Lower lobe of right lung (tissue), 2 donors: ENCODE data around the gene MICAL2. TPM values are rescaled to one million over a fixed set of nuclear protein-coding genes. Genes with fewer than 3 reads are reported as not detected.

Experiments used
- ATAC-seq, 2 donors: fragments of 200-7000 bp; cut with Tn5 transposase; one replicate each; pipeline ENCODE4 v1.9.1; 2020 to 2022; ENCODE audit warnings: mild to moderate bottlenecking in 2 of 2, moderate library complexity in 2 of 2
- DNase-seq: peaks from one replicate; pipeline ENCODE4 v3.0.0-alpha.2; 2020
- H3K27ac ChIP-seq: fragments of 200-600 bp; one replicate; pipeline ENCODE4 v1.8.0; 2022
- H3K27me3 ChIP-seq: fragments of 200-600 bp; one replicate; pipeline ENCODE4 v1.8.0; 2022; ENCODE audit warnings: low read depth
- H3K36me3 ChIP-seq: fragments of 200-600 bp; one replicate; pipeline ENCODE4 v1.8.0; 2022; ENCODE audit warnings: mild to moderate bottlenecking
- H3K4me1 ChIP-seq: fragments of 200-600 bp; one replicate; pipeline ENCODE4 v1.8.0; 2022
- H3K4me3 ChIP-seq: fragments of 200-600 bp; one replicate; pipeline ENCODE4 v1.8.0; 2022; ENCODE audit warnings: mild to moderate bottlenecking
- H3K9me3 ChIP-seq: fragments of 200-600 bp; one replicate; pipeline ENCODE4 v1.8.0; 2022
- CTCF ChIP-seq: fragments of 200-600 bp; IDR thresholded peaks from one replicate; pipeline ENCODE4 v1.8.0; 2022; ENCODE audit warnings: antibody characterized with exemption, mild to moderate bottlenecking
- intact Hi-C: fragments of 100-400 bp; cut with DNase I; formaldehyde crosslinking; loops from one replicate; pipeline ENCODE4 v1.11.0; 2022
- total RNA-seq: library from RNA; stranded (reverse); fragmentation: NEBNext Ultra II Directional; extraction: Animal tissue kit (Norgen Biotek cat#: 25700); gene quantifications from one replicate; pipeline ENCODE4 v1.2.1, GENCODE V29; 2021
- donor health status: DM: no; HTN: yes; CAD: no; lungs with severe emphysema.

The MICAL2 gene
- total RNA-seq, 1 donor from 2014 or later: 127 TPM

GRCh38 chr11:12175694-12176241 is 65.4 kb downstream of the MICAL2 start:
- Histone ChIP-seq H3K4me3 (no peak overlapping the region), H3K27me3 (no peaks in the 10 kb centered on the region), H3K36me3 (no peaks in the 10 kb centered on the region), H3K27ac (no peak overlapping the region), H3K4me1 (peaks cover 47% of the 10 kb centered on the region), H3K9me3 (no peaks in the 10 kb centered on the region)
- no peak for TF ChIP-seq CTCF
- DNase-seq: no peak
- intact Hi-C loops: no loop called here
- no peak for ATAC-seq

DNA sequence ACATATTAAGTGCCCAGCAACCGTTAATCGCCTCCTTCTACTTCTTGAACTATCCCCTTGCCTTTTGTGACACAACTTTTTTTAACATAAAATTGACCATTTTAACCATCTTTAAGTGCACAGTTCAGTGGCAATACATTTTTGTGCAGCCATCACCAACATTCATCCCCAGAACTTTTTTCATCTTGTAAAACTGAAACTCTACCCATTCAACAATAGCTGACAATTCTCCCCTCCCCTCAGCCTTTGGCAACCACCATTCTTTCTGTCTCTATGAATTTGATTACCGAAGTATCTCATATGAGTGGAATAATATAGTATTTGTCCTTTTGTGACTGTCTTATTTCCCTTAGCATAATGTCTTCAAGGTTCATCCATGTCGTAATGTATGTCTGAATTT is 66.0 kb downstream of the MICAL2 start:
- H3K4me3 ChIP-seq: no peak overlapping the region
- H3K9me3 ChIP-seq: no peaks in the 10 kb centered on the region
- ATAC-seq (no peak), DNase-seq (no peak)
- H3K27me3 ChIP-seq: no peaks in the 10 kb centered on the region
- intact Hi-C loops: no loop called here
- H3K4me1 ChIP-seq: peaks cover 40% of the 10 kb centered on the region
- TF ChIP-seq CTCF: no peak
- H3K27ac ChIP-seq: no peak overlapping the region
- H3K36me3 ChIP-seq: no peaks in the 10 kb centered on the region

DNA sequence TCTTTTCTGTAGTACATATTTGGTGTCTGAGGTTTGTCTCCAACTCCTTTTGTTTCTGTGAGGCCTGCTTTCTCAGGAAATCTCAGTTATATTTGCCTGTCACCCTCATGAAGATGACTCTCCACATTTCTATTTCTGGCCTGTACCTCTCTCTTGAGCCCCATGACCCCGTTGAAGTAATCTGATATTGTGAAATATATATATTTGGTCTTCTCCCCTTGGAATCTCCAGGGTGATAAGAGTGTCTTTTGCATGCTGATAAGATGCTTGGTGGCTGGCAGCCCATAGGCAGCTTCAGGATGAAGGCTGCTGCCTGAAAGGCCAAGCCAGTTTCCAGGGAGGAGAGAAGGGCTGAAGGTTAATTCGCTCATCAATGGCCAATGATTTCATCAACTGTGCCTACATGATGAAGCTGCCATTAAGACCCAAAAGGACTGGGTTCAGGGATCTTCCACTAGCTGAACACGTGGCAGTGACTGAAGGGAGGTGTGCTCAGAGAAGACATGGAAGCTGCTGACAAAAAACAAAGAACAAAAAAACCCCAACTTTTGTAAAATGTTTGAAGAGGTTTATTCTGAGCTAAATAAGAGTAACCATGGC is 67.4 kb downstream of the MICAL2 start:
- Histone ChIP-seq H3K4me3 (no peak overlapping the region), H3K27ac (peak overlapping the region; percentile 73), H3K4me1 (peaks cover 48% of the 10 kb centered on the region), H3K27me3 (no peaks in the 10 kb centered on the region), H3K9me3 (no peaks in the 10 kb centered on the region), H3K36me3 (no peaks in the 10 kb centered on the region)
- ATAC-seq: peak; percentile 43 to 60
- no peak for DNase-seq
- intact Hi-C loops: no loop called here
- no peak for TF ChIP-seq CTCF

DNA sequence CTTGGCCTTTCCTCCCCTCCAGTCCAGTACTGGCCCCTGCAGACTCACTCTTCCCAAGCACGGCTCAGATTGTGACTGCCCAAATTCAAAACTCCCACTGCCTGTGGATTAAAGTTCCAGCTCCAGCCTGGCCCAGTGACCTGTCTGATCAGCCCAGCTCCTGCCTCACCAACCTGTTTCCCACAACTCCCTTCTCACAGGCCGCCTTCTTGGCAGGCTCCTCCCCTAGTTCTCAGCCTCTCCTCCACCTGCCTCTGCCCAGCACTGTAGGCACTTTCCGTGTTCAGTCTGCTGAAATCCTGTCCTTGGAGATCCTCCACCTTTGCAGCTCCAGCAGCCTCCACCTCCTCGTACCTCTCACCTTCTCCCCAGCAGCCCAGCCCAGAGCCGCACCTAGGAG is 68.6 kb downstream of the MICAL2 start:
- intact Hi-C loops: no loop called here
- H3K9me3 ChIP-seq: no peaks in the 10 kb centered on the region
- peak; percentile 87 to 89 for ATAC-seq
- peak; percentile 72 for DNase-seq
- no peak for TF ChIP-seq CTCF
- H3K4me3 ChIP-seq: no peak overlapping the region
- H3K36me3 ChIP-seq: no peaks in the 10 kb centered on the region
- no peaks in the 10 kb centered on the region for H3K27me3 ChIP-seq
- H3K27ac ChIP-seq: peak overlapping the region; percentile 73
- H3K4me1 ChIP-seq: peaks cover 56% of the 10 kb centered on the region

- no peaks in the 10 kb centered on the region for H3K9me3 ChIP-seq
- intact Hi-C loops: no loop called here
- H3K36me3 ChIP-seq: no peaks in the 10 kb centered on the region
- DNase-seq (peak; percentile 55), ATAC-seq (peak; percentile 54 to 72)
- peak overlapping the region; percentile 73 for H3K27ac ChIP-seq
- H3K27me3 ChIP-seq: no peaks in the 10 kb centered on the region
- no peak overlapping the region for H3K4me3 ChIP-seq
- H3K4me1 ChIP-seq: peaks cover 51% of the 10 kb centered on the region
- TF ChIP-seq CTCF: no peak
Measured at GRCh38 chr11:12179531-12179930, 69.1 kb downstream of the MICAL2 start.
